Suprapubic skin (tissue), 4 donors: ENCODE results near the gene CYTH1. TPM values are rescaled to one million over a fixed set of nuclear protein-coding genes. Genes with fewer than 3 reads are reported as not detected.

Source experiments
- DNase-seq, 2 donors: peaks; one replicate each; pipeline ENCODE4 v3.0.0-alpha.2; 2019; ENCODE audit warnings: low spot score in 2 of 2
- H3K27ac ChIP-seq: fragments of 200-600 bp; sonication (generic); one replicate; pipeline ENCODE4 v1.5.1; 2019
- H3K27me3 ChIP-seq: fragments of 200-600 bp; sonication (generic); one replicate; pipeline ENCODE4 v1.5.1; 2019
- H3K36me3 ChIP-seq: fragments of 200-600 bp; sonication (generic); one replicate; pipeline ENCODE4 v1.5.1; 2019
- H3K4me1 ChIP-seq: fragments of 200-600 bp; sonication (generic); one replicate; pipeline ENCODE4 v1.5.1; 2019
- H3K4me3 ChIP-seq: fragments of 200-600 bp; sonication (generic); one replicate; pipeline ENCODE4 v1.5.1; 2019; ENCODE audit warnings: mild to moderate bottlenecking
- H3K9me3 ChIP-seq: fragments of 200-600 bp; sonication (generic); one replicate; pipeline ENCODE4 v1.5.1; 2019
- EP300 ChIP-seq: sonication (generic); formaldehyde crosslinking; IDR thresholded peaks from one replicate; pipeline ENCODE4 v1.6.1; 2017; ENCODE audit warnings: antibody characterized with exemption
- POLR2A ChIP-seq, 2 donors: fragments of 450-650 bp; IDR thresholded peaks; one replicate each; pipeline ENCODE4 v1.6.1; 2017; ENCODE audit warnings: antibody characterized with exemption in 2 of 2, mild to moderate bottlenecking in 2 of 2, moderate library complexity in 2 of 2
- POLR2AphosphoS5 ChIP-seq, 3 donors: sonication (generic); formaldehyde crosslinking; IDR thresholded peaks; one replicate each; pipeline ENCODE4 v1.6.1; 2017; ENCODE audit warnings: antibody characterized with exemption in 3 of 3
- WGBS: methylation state at CpG from one replicate; pipeline ENCODE4 v1.1.5; 2018; 5-methylcytosine and 5-hydroxymethylcytosine counted together
- total RNA-seq, 4 donors: library from RNA; depleted of rRNA; stranded (reverse); fragments of >200 nt; gene quantifications; one replicate each; pipeline ENCODE4 v1.1.0, GENCODE V29; 2016
- TF ChIP-seq, protein P1 (sequence below), 2 donors: fragments of 200-600 bp in 1 of 2; fragments of 450-650 bp in 1 of 2; sonication (generic) in 1 of 2; IDR thresholded peaks; one replicate each; pipeline ENCODE4 v1.5.1; 2016 to 2019; ENCODE audit warnings: antibody characterized with exemption in 2 of 2, mild to moderate bottlenecking in 1 of 2, moderate library complexity in 1 of 2

Gene CYTH1
- total RNA-seq, 4 donors from 2014 or later: 57.6 to 88.6 (median 74.9) TPM

DNA sequence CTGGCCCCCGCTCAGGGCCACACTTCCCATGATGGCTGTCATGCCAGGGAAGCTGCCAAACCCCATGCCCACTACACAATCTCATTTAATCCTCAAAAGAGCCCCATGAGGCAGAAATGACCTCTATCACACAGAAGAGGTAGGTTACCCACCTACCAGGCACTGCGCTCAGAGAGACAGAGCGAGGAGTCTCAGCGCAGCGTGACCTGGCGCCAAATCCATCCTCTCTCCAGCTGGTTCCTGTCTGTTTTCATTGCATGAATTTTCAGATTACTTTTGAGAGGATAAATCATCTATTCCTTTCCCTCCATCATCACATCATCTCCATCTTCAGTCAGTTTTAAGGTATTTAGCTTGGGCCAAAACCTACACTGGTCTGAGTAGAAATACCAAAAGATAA, 103.4 kb downstream of the CYTH1 start:
- DNase-seq: no peak
- H3K36me3 ChIP-seq: peaks cover 72% of the 10 kb centered on the region
- 100% methylated on average over 6 of the region's 6 CpGs for WGBS
- H3K27me3 ChIP-seq: no peaks in the 10 kb centered on the region
- no peak overlapping the region for H3K4me3 ChIP-seq
- peaks cover 21% of the 10 kb centered on the region for H3K4me1 ChIP-seq
- H3K27ac ChIP-seq: no peak overlapping the region
- TF ChIP-seq EP300 (no peak), POLR2A (IDR thresholded peaks at IDR 0.05) (no peak), POLR2AphosphoS5 (IDR thresholded peaks at IDR 0.05) (no peak)
- TF ChIP-seq, protein P1, sequence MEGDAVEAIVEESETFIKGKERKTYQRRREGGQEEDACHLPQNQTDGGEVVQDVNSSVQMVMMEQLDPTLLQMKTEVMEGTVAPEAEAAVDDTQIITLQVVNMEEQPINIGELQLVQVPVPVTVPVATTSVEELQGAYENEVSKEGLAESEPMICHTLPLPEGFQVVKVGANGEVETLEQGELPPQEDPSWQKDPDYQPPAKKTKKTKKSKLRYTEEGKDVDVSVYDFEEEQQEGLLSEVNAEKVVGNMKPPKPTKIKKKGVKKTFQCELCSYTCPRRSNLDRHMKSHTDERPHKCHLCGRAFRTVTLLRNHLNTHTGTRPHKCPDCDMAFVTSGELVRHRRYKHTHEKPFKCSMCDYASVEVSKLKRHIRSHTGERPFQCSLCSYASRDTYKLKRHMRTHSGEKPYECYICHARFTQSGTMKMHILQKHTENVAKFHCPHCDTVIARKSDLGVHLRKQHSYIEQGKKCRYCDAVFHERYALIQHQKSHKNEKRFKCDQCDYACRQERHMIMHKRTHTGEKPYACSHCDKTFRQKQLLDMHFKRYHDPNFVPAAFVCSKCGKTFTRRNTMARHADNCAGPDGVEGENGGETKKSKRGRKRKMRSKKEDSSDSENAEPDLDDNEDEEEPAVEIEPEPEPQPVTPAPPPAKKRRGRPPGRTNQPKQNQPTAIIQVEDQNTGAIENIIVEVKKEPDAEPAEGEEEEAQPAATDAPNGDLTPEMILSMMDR (IDR thresholded peaks at IDR 0.05): no peak
- H3K9me3 ChIP-seq: no peaks in the 10 kb centered on the region

DNA sequence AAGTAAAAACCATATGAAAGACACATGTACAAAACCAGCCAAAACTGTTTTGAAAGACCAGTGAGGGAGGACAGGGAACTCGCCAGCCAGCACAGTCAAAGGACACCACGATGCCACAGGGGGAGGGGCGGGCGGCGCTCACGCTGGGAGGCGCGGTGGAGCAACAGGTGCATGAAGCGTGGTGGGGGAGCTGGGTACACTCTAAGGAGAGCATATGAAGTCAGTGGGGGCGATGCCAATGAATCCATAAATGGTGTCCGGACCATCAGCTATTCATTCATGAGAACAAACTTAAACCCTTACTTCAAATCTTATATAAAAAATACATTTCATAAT, 103.9 kb downstream of the CYTH1 start:
- H3K4me3 ChIP-seq: no peak overlapping the region
- peaks cover 26% of the 10 kb centered on the region for H3K4me1 ChIP-seq
- TF ChIP-seq EP300 (no peak), POLR2A (IDR thresholded peaks at IDR 0.05) (no peak), POLR2AphosphoS5 (IDR thresholded peaks at IDR 0.05) (no peak)
- TF ChIP-seq, protein P1 (IDR thresholded peaks at IDR 0.05): no peak
- H3K27me3 ChIP-seq: no peaks in the 10 kb centered on the region
- H3K36me3 ChIP-seq: peaks cover 70% of the 10 kb centered on the region
- DNase-seq: no peak
- H3K9me3 ChIP-seq: no peaks in the 10 kb centered on the region
- 94% methylated on average over 11 of the region's 11 CpGs for WGBS
- H3K27ac ChIP-seq: no peak overlapping the region

DNA sequence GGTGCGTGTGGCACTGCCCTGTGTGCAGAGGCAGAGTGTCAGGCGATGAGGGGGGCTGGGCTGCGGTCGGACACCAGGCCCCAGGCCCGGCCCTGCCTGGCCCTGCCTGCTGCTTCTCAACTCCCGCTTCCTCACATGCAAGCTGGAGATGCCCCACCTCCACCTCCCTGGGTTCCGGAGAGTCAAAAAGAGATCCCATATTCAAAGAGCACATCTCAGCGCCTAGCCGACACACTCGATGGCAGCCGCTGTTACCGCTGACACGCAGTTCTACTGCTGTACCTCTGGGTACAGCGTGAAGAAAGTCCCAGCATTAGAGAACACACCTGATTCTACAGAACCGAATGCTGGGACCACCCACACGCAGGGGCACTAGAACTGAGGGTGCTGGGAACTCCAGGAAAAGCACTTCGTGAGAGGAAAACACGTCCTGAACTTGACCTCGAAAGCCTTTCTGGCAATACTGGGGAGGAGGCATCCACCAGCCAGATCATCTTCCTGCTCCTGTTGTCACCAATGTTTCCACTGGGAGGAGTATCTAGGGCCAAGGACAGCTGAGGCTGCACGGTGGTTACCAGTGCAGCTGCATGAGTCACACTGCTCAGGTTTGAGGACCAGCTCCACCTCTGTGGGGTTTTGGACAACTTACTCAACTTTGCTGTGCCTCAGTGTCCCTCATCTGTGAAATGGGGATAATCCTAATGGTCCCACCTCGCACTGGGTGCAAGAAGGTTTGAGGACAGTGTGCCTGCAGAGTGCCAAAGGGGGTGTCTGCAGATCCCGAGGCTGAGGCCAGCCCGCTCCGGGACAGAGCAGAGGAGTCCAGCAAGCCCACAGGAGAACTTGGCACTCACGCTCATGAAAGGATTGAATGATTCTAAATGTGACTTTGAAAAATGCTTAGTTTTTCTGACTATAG, 104.5 kb downstream of the CYTH1 start:
- no peak overlapping the region for H3K27ac ChIP-seq
- WGBS: 93% methylated on average over 24 of the region's 25 CpGs
- TF ChIP-seq EP300: no peak
- TF ChIP-seq, protein P1 (IDR thresholded peaks at IDR 0.05): no peak
- no peak for TF ChIP-seq POLR2A (IDR thresholded peaks at IDR 0.05)
- no peak for TF ChIP-seq POLR2AphosphoS5 (IDR thresholded peaks at IDR 0.05)
- no peak for DNase-seq
- no peak overlapping the region for H3K4me3 ChIP-seq
- H3K9me3 ChIP-seq: no peaks in the 10 kb centered on the region
- peaks cover 33% of the 10 kb centered on the region for H3K4me1 ChIP-seq
- H3K27me3 ChIP-seq: no peaks in the 10 kb centered on the region
- peaks cover 66% of the 10 kb centered on the region for H3K36me3 ChIP-seq

DNA sequence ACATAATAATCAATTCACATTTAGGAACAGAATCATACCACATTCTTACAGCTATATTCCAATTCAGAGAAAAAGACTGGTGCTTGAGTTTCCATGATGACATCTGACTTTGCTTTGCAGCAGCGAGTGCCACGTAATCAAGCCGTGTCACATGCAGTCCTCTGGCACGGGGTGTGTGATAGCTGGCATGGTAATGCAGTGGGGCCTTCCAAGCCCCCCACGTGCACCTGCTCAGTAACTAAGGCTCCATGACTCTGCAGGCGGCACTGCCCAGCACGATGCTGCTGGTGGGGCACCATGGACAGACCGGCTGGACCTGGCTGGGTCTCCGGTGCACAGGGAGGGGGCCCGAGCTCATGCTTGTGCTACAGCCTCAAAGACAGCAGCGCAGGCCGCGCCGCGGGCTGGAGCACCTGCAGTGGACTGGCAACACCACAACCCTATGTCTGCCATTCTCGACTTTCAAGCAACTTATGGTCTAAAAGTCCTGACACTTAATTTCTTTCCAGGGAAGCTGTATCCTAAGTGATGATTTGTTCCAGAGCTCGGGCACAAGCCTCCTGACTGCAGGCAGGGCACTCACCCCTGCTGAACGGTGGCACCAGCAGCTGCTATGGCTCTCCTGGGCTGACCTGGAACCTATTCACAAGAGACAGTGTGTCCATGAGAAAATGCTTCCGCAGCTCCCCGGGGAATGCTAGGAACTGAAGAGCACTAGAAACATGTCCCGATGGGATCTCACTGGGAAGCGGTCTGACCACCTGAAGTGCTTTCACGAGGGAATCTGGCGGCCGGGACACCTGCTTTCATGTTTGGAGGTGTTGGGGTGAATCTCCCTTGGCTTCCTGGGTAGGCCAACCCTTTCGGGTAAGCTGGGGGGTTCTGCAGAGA, 105.4 kb downstream of the CYTH1 start:
- no peak for TF ChIP-seq POLR2A (IDR thresholded peaks at IDR 0.05)
- no peak for TF ChIP-seq POLR2AphosphoS5 (IDR thresholded peaks at IDR 0.05)
- TF ChIP-seq EP300: no peak
- TF ChIP-seq, protein P1 (IDR thresholded peaks at IDR 0.05): no peak
- peaks cover 31% of the 10 kb centered on the region for H3K4me1 ChIP-seq
- peaks cover 66% of the 10 kb centered on the region for H3K36me3 ChIP-seq
- H3K27ac ChIP-seq: no peak overlapping the region
- no peak for DNase-seq
- WGBS: 95% methylated on average over 13 of the region's 26 CpGs
- H3K27me3 ChIP-seq: no peaks in the 10 kb centered on the region
- no peaks in the 10 kb centered on the region for H3K9me3 ChIP-seq
- H3K4me3 ChIP-seq: no peak overlapping the region

DNA sequence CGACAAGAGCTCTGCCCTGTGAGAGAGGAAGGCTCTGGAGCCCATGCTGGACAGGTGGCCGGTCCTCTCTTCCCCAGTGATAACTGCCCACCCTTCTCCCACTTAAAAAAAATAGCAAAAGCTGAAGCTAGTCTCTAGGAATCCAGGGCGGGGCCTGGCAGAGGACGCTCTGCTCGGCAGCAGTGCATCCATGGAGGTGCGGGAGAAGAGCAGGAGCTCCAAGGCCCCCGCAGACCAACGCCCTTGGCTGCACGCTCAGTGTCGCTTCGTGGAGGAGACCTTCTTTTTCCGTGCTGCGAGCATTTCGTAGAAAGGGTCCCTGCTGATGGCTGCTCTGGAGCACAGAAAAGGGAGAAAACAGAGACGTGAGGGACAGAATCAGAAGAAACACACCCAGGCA, 106.2 kb downstream of the CYTH1 start:
- no peaks in the 10 kb centered on the region for H3K9me3 ChIP-seq
- H3K36me3 ChIP-seq: peaks cover 65% of the 10 kb centered on the region
- H3K27me3 ChIP-seq: no peaks in the 10 kb centered on the region
- no peak for TF ChIP-seq POLR2AphosphoS5 (IDR thresholded peaks at IDR 0.05)
- no peak for TF ChIP-seq POLR2A (IDR thresholded peaks at IDR 0.05)
- no peak for TF ChIP-seq EP300
- DNase-seq: no peak
- H3K4me1 ChIP-seq: peaks cover 25% of the 10 kb centered on the region
- H3K27ac ChIP-seq: no peak overlapping the region
- H3K4me3 ChIP-seq: no peak overlapping the region
- WGBS: 85% methylated on average over 15 of the region's 15 CpGs
